ENCODE measurements around the gene PSG1.
"Not testable (repeated sequence)": the region's sequence is repeated elsewhere in the genome, so short reads cannot be mapped to it uniquely, and the experiment has no call there.

DNA sequence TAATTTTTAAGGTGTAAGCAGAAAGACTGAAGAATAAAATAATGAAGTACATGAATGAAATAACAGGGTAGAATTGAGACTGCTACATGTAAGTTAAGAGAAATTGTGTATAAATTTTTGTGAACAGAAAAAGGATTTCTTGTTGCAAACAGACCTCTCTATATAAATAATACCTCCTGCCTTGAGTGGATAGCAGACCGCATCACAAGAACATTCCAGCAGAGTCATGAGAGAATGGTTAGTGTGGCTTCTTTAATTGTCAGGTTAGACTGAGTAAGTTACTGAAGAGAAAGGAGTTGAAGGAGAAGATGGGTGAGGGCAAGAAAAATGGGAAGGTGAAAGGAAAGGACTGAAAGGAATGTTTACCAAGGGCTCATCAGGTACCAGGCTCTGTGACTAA lies 19.6 kb upstream of the PSG1 start:
- not testable (repeated sequence) for TF ChIP-seq CTCF (conservative IDR thresholded peaks at IDR 0.05); EZH2 (IDR thresholded peaks at IDR 0.05; ENCODE audit: low read depth)

Measured in PC-9 (cell line).